ENCODE results near the gene CCNL1.
"Not testable (repeated sequence)": the region's sequence is repeated elsewhere in the genome, so short reads cannot be mapped to it uniquely, and the experiment has no call there.

The CCNL1 gene

GRCh38 chr3:157159762-157160657, at the start of gene CCNL1:
CCNL1 (minus strand) TSS chr3:157160147; CDS start chr3:157160094, 53 bp downstream.
- DNase-seq = peak; percentile 99

- no peak for DNase-seq
Observed at GRCh38 chr3:157204880-157205279, 44.9 kb upstream of the CCNL1 start.

GRCh38 chr3:157204431-157204830, 44.5 kb upstream of the CCNL1 start:
- DNase-seq = peak; percentile 53

GRCh38 chr3:157201648-157202278, 41.8 kb upstream of the CCNL1 start:
- peak; percentile 54 for DNase-seq

- peak; percentile 61 for DNase-seq
Observed at GRCh38 chr3:157199841-157200240, 39.9 kb upstream of the CCNL1 start.

- DNase-seq = no peak
Observed at GRCh38 chr3:157195965-157196364, 36.0 kb upstream of the CCNL1 start.

- not testable (repeated sequence) for DNase-seq
Observed at GRCh38 chr3:157191149-157191548, 31.2 kb upstream of the CCNL1 start.

- no peak for DNase-seq
Observed at GRCh38 chr3:157190380-157190872, 30.5 kb upstream of the CCNL1 start.

GRCh38 chr3:157188391-157188790, 28.4 kb upstream of the CCNL1 start:
- no peak for DNase-seq

GRCh38 chr3:157182879-157183278, 22.9 kb upstream of the CCNL1 start:
- DNase-seq = no peak

- no peak for DNase-seq
Observed at GRCh38 chr3:157180262-157180661, 20.3 kb upstream of the CCNL1 start.

GRCh38 chr3:157179365-157179803, 19.4 kb upstream of the CCNL1 start:
- DNase-seq = no peak

GRCh38 chr3:157178503-157179364, 18.8 kb upstream of the CCNL1 start:
- not testable (repeated sequence) for DNase-seq

GRCh38 chr3:157177801-157178453, 18.0 kb upstream of the CCNL1 start:
- DNase-seq = not testable (repeated sequence)

- no peak for DNase-seq
Observed at GRCh38 chr3:157176934-157177333, 17.0 kb upstream of the CCNL1 start.

- DNase-seq = peak; percentile 65
Observed at GRCh38 chr3:157175691-157176507, 16.0 kb upstream of the CCNL1 start.

GRCh38 chr3:157174649-157175498, 14.9 kb upstream of the CCNL1 start:
- DNase-seq = peak; percentile 100

- DNase-seq = peak; percentile 29
Observed at GRCh38 chr3:157174290-157174648, 14.3 kb upstream of the CCNL1 start.

- DNase-seq = not testable (repeated sequence)
Observed at GRCh38 chr3:157173343-157173742, 13.4 kb upstream of the CCNL1 start.

- DNase-seq = no peak
Observed at GRCh38 chr3:157172746-157173145, 12.8 kb upstream of the CCNL1 start.
